ENCODE data around the gene MYO15B.

Gene MYO15B

GRCh38 chr17:75607086-75607485 lies 19.5 kb downstream of the MYO15B start:
- no peak for DNase-seq

- no peak for DNase-seq
Measured at GRCh38 chr17:75610103-75610984, 22.7 kb downstream of the MYO15B start.

DNA sequence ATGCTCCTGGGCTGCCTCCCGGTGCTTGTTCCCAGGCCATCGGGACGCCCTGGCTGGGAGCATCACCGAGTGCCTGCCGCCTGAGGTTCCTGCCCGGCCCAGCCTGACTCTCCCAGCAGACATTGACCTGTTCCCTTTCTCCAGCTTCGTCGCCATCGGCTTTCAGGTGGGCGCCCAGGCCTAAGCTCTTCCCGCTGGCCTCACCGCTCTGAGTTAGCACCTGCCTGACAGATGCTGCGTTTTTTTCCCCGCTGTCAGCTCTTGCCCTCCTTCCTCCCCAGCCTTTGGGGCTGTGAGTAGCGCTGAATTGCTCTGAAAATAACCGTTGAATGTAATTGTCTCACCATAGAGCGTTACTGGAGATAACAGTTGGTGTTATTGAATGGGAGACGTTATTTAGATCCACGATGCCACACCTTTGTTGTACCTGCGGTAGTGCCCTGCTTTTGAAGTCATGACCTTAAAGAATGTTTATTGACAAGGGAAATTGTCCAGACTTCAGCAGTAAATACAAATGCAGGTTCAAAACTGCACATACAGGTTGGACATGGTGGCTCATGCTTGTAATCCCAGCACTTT lies 24.3 kb downstream of the MYO15B start:
- no peak for DNase-seq

DNA sequence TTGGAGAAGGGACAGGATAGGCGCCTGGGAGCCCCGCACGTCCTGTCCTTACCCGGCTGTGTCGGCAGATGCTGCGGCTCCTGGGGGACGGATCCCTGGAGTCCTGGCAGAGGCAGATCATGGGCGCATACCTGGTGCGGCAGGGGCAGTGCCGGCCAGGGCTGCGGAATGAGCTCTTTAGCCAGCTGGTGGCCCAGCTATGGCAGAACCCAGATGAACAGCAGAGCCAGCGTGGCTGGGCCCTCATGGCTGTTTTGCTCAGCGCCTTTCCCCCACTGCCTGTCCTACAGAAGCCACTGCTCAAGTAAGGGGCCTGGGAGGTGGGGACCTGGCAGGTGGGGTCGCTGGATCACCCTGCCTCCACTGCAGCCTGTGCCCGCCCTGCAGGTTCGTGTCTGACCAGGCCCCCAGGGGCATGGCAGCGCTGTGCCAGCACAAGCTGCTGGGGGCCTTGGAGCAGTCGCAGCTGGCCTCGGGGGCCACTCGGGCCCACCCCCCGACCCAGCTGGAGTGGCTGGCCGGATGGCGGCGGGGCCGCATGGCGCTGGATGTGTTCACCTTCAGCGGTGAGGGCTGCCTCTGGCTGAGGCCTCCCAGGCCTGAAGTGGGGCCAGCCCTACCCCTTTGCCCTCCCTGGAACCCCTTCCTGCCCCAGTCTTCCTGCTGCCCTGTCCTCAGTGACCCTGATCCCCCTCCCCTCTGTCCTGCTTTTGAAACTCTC lies 25.5 kb downstream of the MYO15B start:
- DNase-seq = no peak

DNA sequence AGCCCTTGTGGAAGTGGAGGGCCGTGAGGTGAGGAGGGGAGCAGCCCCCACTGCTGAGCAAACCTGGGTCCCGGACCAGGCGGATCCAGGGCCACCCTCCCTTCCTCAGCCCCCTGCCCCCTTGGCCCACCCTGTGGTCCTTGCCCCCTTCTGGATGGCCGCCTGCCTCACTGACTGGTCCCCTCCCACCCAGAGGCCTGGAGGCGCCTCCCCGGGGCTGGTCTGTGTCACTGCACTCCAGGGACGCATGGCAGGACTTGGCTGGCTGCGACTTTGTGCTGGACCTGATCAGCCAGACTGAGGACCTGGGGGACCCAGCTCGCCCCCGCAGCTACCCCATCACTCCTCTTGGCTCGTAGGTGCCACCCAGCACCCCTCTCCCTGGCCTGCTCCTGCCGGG lies 26.4 kb downstream of the MYO15B start:
- DNase-seq = peak; percentile 29

GRCh38 chr17:75614556-75615270 lies 27.1 kb downstream of the MYO15B start:
- DNase-seq = no peak

GRCh38 chr17:75615301-75615700 lies 27.7 kb downstream of the MYO15B start:
- DNase-seq = no peak

- no peak for DNase-seq
Measured at GRCh38 chr17:75616521-75617122, 29.0 kb downstream of the MYO15B start.

- DNase-seq = no peak
Measured at GRCh38 chr17:75617218-75617617, 29.6 kb downstream of the MYO15B start.

GRCh38 chr17:75617675-75618074 lies 30.1 kb downstream of the MYO15B start:
- no peak for DNase-seq

GRCh38 chr17:75619506-75620431 lies 32.2 kb downstream of the MYO15B start:
- peak; percentile 53 for DNase-seq

DNA sequence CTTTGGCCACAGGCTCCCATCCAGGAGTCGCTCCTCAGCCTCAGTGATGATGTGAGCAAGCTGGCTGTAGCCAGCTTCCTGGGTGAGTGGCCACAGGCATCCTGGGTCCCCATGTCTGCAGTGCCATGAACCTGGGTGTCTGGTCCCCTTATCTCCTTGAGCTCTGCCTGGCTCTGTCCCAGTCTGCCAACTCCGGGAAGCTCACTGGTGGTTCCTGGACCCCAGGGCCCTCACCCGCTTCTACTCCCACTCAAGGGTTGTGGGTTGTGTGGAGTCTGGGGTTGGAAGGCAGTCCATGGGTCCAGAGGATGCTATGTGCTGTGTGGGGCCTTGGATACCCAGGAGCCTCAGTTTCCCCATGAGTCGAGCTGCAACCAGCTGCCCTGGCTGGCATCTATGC lies 33.9 kb downstream of the MYO15B start:
- no peak for DNase-seq

- peak; percentile 45 for DNase-seq
Measured at GRCh38 chr17:75622076-75622475, 34.5 kb downstream of the MYO15B start.

GRCh38 chr17:75622771-75623273 lies 35.2 kb downstream of the MYO15B start:
- no peak for DNase-seq

DNA sequence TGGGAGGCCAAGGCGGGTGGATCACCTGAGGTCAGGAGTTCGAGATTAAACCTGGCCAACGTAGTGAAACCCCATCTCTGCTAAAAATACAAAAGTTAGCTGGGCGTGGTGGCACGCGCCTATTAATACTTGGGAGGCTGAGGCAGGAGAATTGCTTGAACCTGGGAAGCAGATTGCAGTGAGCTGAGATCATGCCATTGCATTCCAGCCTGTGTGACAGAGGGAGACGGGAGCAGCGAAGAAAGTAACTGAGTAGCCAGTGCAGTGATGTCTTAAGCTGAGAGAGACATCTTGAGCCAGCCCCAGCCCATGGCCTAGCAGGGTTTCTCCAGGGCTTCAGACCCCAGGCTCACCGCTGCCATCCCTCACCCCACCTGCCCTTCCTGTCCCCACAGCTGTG lies 35.8 kb downstream of the MYO15B start:
- no peak for DNase-seq

DNA sequence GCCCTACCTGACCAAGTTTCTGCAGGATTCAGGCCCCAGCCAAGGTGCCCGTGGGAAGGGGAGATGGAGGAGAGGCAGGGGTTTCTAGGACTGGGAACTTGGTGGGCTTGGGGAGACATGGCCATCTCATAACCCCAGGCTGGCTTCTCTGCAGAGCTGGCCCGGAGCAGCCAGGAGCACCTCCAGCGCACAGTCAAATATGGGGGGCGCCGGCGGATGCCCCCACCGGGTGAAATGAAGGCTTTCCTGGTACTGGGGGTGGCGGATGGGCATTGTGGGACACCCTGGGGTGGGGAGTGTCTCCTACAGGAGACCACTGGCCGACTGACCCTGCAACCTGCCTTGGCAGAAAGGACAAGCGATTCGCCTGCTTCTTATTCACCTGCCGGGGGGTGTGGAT lies 36.4 kb downstream of the MYO15B start:
- no peak for DNase-seq

GRCh38 chr17:75624714-75625345 lies 37.2 kb downstream of the MYO15B start:
- no peak for DNase-seq

DNA sequence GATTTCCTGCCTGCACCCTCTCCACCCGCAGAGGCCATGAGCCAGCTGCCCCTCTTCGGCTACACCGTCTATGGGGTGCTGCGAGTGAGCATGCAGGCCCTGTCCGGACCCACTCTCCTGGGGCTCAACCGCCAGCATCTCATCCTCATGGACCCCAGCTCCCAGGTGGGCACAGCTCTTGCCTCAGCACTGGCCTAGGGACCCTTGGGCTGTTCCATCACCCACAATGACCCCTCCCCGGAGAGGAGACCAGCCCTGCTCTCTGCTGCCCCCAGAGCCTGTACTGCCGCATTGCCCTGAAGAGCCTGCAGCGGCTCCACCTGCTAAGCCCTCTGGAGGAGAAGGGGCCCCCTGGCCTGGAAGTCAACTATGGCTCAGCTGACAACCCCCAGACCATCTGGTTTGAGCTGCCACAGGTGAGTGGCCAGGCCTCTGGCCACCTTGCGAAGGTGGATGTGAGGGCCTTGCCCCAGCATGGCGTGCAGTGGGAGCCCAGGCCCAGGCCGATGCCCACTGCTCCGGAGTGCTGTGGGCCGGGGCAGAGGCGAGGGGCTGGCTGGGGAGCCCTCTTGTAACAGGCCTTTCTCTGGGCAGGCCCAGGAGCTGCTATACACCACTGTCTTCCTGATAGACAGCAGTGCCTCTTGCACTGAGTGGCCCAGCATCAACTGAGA lies 38.4 kb downstream of the MYO15B start:
- DNase-seq = peak; percentile 43

- no peak for DNase-seq
Measured at GRCh38 chr17:75626496-75627038, 39.0 kb downstream of the MYO15B start.

GRCh38 chr17:75627094-75627493 lies 39.5 kb downstream of the MYO15B start:
- DNase-seq = no peak
